ENCODE measurements around the gene PRRC2C. TPM values are rescaled to one million over a fixed set of nuclear protein-coding genes. Genes with fewer than 3 reads are reported as not detected.

PRRC2C gene
- total RNA-seq, 1 experiment from 2014 or later: 267 TPM

DNA sequence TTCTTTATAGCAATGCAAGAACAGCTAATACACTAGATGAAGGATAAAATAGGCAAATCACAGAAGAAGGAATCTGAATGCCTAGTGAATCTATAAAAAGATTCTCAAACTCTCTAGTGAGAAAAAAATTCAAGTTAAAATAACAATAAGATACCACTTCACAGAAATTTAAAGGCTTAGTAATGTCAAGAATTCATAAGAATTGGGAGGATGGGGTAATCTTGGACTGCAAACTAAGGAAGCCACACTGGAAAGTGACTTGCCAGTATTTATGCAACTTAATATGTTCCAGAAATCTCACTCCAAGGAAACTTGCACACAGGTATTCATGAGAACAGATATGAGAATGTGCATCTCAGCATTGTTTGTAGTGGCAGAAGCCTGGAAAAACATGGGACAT, 38.9 kb upstream of the PRRC2C start:
- H2BK120ac ChIP-seq (ENCODE audit: low read depth, low read length, poor library complexity, severe bottlenecking): no peak overlapping the region
- H4K20me1 ChIP-seq (ENCODE audit: control insufficient read depth, insufficient read depth, insufficient read length): no peaks in the 10 kb centered on the region
- H4K5ac ChIP-seq (ENCODE audit: insufficient read length, low read depth, low read length): no peak overlapping the region
- no peaks in the 10 kb centered on the region for H3K79me1 ChIP-seq (ENCODE audit: insufficient read depth, low read depth, low read length, poor library complexity, severe bottlenecking)
- no peaks in the 10 kb centered on the region for H3K27me3 Mint-ChIP-seq (ENCODE audit: low read depth)
- H3K4me1 ChIP-seq (ENCODE audit: insufficient read depth, low read length): no peaks in the 10 kb centered on the region
- no peak overlapping the region for H3K27ac ChIP-seq (ENCODE audit: insufficient read length, low read depth, low read length)
- H2AK5ac ChIP-seq (ENCODE audit: insufficient read length, low read length): no peak overlapping the region
- H2AFZ ChIP-seq (ENCODE audit: low read length): no peak overlapping the region
- no peak overlapping the region for H2BK20ac ChIP-seq (ENCODE audit: low read depth, low read length, poor library complexity, severe bottlenecking)
- H4K8ac ChIP-seq (replicated peaks; ENCODE audit: insufficient read length, low read depth, low read length): no peak overlapping the region
- H3K9me3 ChIP-seq (ENCODE audit: control insufficient read depth, low read depth, low read length): no peaks in the 10 kb centered on the region
- H3K4me3 Mint-ChIP-seq: no peak overlapping the region
- no peaks in the 10 kb centered on the region for H3K23me2 ChIP-seq (ENCODE audit: insufficient read length, low read depth, low read length, poor library complexity, severe bottlenecking)
- no peak overlapping the region for H3K18ac ChIP-seq (ENCODE audit: insufficient read length, low read depth, low read length)
- TF ChIP-seq, protein P1, sequence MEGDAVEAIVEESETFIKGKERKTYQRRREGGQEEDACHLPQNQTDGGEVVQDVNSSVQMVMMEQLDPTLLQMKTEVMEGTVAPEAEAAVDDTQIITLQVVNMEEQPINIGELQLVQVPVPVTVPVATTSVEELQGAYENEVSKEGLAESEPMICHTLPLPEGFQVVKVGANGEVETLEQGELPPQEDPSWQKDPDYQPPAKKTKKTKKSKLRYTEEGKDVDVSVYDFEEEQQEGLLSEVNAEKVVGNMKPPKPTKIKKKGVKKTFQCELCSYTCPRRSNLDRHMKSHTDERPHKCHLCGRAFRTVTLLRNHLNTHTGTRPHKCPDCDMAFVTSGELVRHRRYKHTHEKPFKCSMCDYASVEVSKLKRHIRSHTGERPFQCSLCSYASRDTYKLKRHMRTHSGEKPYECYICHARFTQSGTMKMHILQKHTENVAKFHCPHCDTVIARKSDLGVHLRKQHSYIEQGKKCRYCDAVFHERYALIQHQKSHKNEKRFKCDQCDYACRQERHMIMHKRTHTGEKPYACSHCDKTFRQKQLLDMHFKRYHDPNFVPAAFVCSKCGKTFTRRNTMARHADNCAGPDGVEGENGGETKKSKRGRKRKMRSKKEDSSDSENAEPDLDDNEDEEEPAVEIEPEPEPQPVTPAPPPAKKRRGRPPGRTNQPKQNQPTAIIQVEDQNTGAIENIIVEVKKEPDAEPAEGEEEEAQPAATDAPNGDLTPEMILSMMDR (conservative IDR thresholded peaks at IDR 0.05): no peak
- H3K56ac ChIP-seq (ENCODE audit: insufficient read length, low read depth, low read length): no peak overlapping the region
- H3K4me2 ChIP-seq (ENCODE audit: insufficient read depth, insufficient read length, low read length): no peak overlapping the region
- no peak overlapping the region for H3T11ph ChIP-seq (ENCODE audit: low read length)
- H3K36me3 Mint-ChIP-seq (ENCODE audit: insufficient read depth in 1 of 3, low read depth in 3 of 3): no peaks in the 10 kb centered on the region
- no peaks in the 10 kb centered on the region for H3K79me2 ChIP-seq (ENCODE audit: insufficient read depth, low read length)
- H3K4ac ChIP-seq (ENCODE audit: low read depth, low read length): no peak overlapping the region
- no peak for DNase-seq
- H2BK5ac ChIP-seq (ENCODE audit: insufficient read length, low read length): no peak overlapping the region
- H3K9ac ChIP-seq (ENCODE audit: extremely low read depth, insufficient read length, low read length): no peak overlapping the region
- H3K27ac Mint-ChIP-seq: peak overlapping the region in 1 of 3 experiments; percentile 56; a peak in 1 of 7 replicates
- H4K91ac ChIP-seq (ENCODE audit: insufficient read length, low read depth, low read length): no peak overlapping the region
- H2BK12ac ChIP-seq (ENCODE audit: insufficient read length, low read depth, low read length): no peak overlapping the region
- peaks cover 4 to 8% of the 10 kb centered on the region in 2 experiments for H3K4me1 Mint-ChIP-seq
- no peak overlapping the region for H3K23ac ChIP-seq (ENCODE audit: insufficient read length, low read depth, low read length)
- H3K27me3 ChIP-seq (ENCODE audit: insufficient read depth, low read length): no peaks in the 10 kb centered on the region
- no peak overlapping the region for H2BK15ac ChIP-seq (ENCODE audit: low read depth, low read length)
- H3K9me3 Mint-ChIP-seq: no peaks in the 10 kb centered on the region; a peak in 1 of 5 replicates
- H3K14ac ChIP-seq (ENCODE audit: insufficient read depth, low read length): no peak overlapping the region
